ENCODE data around the gene PHF19.

PHF19 gene

GRCh38 chr9:120855827-120856670 is 20.9 kb downstream of the PHF19 start:
- in situ Hi-C loops (cut with MboI; ENCODE audit: low sequenced_read_pairs), result no loop called here

GRCh38 chr9:120854596-120855327 is 22.2 kb downstream of the PHF19 start:
- in situ Hi-C loops (cut with MboI; ENCODE audit: low sequenced_read_pairs), result no loop called here

- in situ Hi-C loops (cut with MboI; ENCODE audit: low sequenced_read_pairs), result no loop called here
Measured at GRCh38 chr9:120853198-120853597, 23.8 kb downstream of the PHF19 start.

GRCh38 chr9:120852240-120853010 is 24.6 kb downstream of the PHF19 start:
- in situ Hi-C loops (cut with MboI; ENCODE audit: low sequenced_read_pairs), result no loop called here

GRCh38 chr9:120851449-120851848 is 25.5 kb downstream of the PHF19 start:
- in situ Hi-C loops (cut with MboI; ENCODE audit: low sequenced_read_pairs), result no loop called here

- in situ Hi-C loops (cut with MboI; ENCODE audit: low sequenced_read_pairs), result no loop called here
Measured at GRCh38 chr9:120850315-120850714, 26.7 kb downstream of the PHF19 start.

- in situ Hi-C loops (cut with MboI; ENCODE audit: low sequenced_read_pairs), result no loop called here
Measured at GRCh38 chr9:120846906-120847305, 30.1 kb downstream of the PHF19 start.

- in situ Hi-C loops (cut with MboI; ENCODE audit: low sequenced_read_pairs), result no loop called here
Measured at GRCh38 chr9:120846251-120846889, 30.6 kb downstream of the PHF19 start.

- in situ Hi-C loops (cut with MboI; ENCODE audit: low sequenced_read_pairs), result no loop called here
Measured at GRCh38 chr9:120845255-120845654, 31.7 kb downstream of the PHF19 start.

GRCh38 chr9:120842685-120843485 is 34.1 kb downstream of the PHF19 start, which contains the start of gene PSMD5:
PSMD5 (minus strand) TSS chr9:120842922; CDS start chr9:120842909, 13 bp downstream.
- in situ Hi-C loops (cut with MboI; ENCODE audit: low sequenced_read_pairs), result no loop called here

- in situ Hi-C loops (cut with MboI; ENCODE audit: low sequenced_read_pairs), result no loop called here
Measured at GRCh38 chr9:120841930-120842684, 34.9 kb downstream of the PHF19 start.

- in situ Hi-C loops (cut with MboI; ENCODE audit: low sequenced_read_pairs), result no loop called here
Measured at GRCh38 chr9:120839146-120839545, 37.8 kb downstream of the PHF19 start.

GRCh38 chr9:120837921-120838320 is 39.1 kb downstream of the PHF19 start:
- in situ Hi-C loops (cut with MboI; ENCODE audit: low sequenced_read_pairs), result no loop called here

- in situ Hi-C loops (cut with MboI; ENCODE audit: low sequenced_read_pairs), result no loop called here
Measured at GRCh38 chr9:120833325-120833724, 43.7 kb downstream of the PHF19 start.

- in situ Hi-C loops (cut with MboI; ENCODE audit: low sequenced_read_pairs), result no loop called here
Measured at GRCh38 chr9:120832807-120833206, 44.2 kb downstream of the PHF19 start.

- in situ Hi-C loops (cut with MboI; ENCODE audit: low sequenced_read_pairs), result no loop called here
Measured at GRCh38 chr9:120830865-120831264, 46.1 kb downstream of the PHF19 start.

GRCh38 chr9:120830151-120830550 is 46.8 kb downstream of the PHF19 start:
- in situ Hi-C loops (cut with MboI; ENCODE audit: low sequenced_read_pairs), result no loop called here

GRCh38 chr9:120829650-120830049 is 47.3 kb downstream of the PHF19 start:
- in situ Hi-C loops (cut with MboI; ENCODE audit: low sequenced_read_pairs), result no loop called here

- in situ Hi-C loops (cut with MboI; ENCODE audit: low sequenced_read_pairs), result no loop called here
Measured at GRCh38 chr9:120820095-120820494, 56.9 kb downstream of the PHF19 start.

Measured in HL-60/S4 treated with phorbol 12-myristate 13-acetate at 8.2 ng/mL for 4 days and 3 days (cell line).